Middle frontal gyrus (tissue), 1 donor: ENCODE data around the gene RNU6-9.
"Not testable (repeated sequence)": the region's sequence is repeated elsewhere in the genome, so short reads cannot be mapped to it uniquely, and the experiment has no call there.

Experiments used
- DNase-seq: peaks from one replicate; pipeline ENCODE4 v3.0.0-alpha.2; 2015; ENCODE audit warnings: low spot score; ENCODE audit errors: extremely low spot score

Gene RNU6-9

DNA sequence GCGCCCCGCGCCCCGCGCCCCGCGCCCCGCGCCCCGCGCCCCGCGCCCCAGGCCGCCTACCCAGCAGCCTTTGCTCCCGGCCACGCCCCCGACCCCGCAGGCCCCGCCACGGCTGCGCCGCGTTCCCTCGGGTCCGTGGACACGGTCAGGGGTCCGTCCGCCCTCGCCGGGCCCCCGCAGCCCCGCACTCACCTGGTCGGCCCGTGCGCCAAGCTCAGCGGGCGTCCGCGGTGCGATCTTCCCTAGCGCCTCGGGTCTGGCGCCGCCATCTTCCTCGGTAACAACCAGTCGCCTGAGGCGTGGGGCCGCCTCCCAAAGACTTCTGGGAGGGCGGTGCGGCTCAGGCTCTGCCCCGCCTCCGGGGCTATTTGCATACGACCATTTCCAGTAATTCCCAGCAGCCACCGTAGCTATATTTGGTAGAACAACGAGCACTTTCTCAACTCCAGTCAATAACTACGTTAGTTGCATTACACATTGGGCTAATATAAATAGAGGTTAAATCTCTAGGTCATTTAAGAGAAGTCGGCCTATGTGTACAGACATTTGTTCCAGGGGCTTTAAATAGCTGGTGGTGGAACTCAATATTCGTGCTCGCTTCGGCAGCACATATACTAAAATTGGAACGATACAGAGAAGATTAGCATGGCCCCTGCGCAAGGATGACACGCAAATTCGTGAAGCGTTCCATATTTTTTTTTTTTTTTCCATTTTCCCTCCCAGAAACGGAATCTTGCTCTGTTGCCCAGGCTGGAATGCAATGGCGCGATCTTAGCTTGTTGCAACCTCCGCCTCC, at the start of gene RNU6-9, which contains the start of gene MED16:
Gene RNU6-9 (plus strand): TSS at position 591 of the 796 bp plus-strand sequence.
Gene MED16 (minus strand): TSS at position 294 of the 796 bp plus-strand sequence. CDS start 2,056 bp downstream, outside the sequence.
- peak; percentile 87 for DNase-seq

GRCh38 chr19:843836-844545, 49.3 kb upstream of the RNU6-9 start:
- DNase-seq, result no peak

DNA sequence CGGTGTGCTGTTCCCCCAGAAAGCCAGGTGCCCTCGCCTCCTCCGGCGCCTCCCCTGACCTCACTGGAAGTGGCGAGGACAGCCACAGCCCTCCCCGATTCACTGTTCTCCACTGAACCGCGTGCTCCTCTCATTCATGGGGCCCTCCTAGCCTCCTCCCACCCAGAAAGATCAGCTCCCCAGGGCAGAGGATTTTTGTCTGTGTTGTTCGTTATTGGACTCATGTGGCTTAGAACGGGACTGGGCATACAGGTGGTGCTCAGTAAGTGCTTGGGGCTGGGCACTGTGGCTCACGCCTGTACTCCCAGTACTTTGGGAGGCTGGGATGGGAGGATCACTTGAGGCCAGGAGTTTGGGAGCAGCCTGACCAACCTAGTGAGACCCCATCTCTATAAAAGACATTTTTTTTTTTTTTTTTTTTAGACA, 48.7 kb upstream of the RNU6-9 start:
- no peak for DNase-seq

- no peak for DNase-seq
Measured at GRCh38 chr19:845707-846521, 47.4 kb upstream of the RNU6-9 start.

- DNase-seq, result no peak
Measured at GRCh38 chr19:848386-848921, 44.8 kb upstream of the RNU6-9 start.

GRCh38 chr19:849195-849594, 44.1 kb upstream of the RNU6-9 start:
- DNase-seq, result not testable (repeated sequence)

DNA sequence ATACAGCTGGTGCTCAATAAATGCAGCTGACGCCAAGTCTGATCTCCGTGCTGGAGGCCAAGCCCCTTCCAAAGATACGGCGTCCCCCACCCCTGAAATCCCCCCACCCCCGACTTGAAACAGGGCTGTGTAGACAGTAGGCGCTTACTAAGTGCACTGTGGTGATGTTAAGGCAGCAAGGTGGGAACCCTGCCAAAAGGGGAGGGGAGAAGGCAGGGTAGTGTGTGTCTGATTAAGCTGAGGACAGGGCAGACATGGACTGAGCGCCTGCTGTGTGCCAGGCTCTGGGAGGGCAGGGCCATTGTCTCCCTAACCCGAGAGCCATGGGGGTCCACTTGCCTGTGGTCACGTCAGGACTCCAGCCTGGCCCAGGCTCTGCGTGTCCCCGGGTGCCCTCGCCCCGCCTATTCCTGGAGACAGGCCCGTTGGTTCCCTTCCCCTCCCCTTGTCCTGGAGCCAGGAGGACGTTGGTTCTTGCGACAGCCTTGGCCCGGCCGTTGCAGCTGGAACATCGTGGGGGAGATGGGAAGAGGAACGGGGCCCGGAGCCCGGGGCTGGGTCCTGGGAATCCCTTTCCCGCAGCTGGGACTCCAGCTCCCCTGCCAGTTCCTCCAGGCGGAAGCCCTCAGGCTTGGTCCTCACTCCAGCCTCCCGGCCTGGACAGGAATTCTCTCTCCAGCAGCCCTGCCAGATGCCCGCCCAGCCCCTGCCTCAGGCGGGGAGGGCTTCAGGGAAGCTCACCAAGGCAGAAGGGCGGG, 42.9 kb upstream of the RNU6-9 start:
- DNase-seq, result no peak

DNA sequence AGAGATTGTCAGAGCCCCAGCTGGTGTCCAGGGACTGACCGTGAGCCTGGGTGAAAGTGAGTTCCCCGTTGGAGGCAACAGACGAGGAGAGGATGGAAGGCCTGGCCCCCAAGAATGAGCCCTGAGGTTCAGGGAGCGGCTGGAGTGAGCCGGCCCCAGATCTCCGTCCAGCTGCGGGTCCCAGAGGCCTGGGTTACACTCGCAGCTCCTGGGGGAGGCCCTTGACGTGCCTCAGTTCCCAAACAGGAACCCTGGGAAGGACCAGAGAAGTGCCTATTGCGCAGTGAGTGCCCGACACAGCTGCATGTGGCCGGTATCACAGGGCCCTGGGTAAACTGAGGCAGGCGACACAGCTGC, 42.3 kb upstream of the RNU6-9 start:
- DNase-seq, result no peak

- no peak for DNase-seq
Measured at GRCh38 chr19:852136-853013, 40.9 kb upstream of the RNU6-9 start, which contains the start of gene ELANE. Gene ELANE, plus strand, starts transcription at chr19:852303. Its CDS starts 26 bp downstream, at chr19:852329.

DNA sequence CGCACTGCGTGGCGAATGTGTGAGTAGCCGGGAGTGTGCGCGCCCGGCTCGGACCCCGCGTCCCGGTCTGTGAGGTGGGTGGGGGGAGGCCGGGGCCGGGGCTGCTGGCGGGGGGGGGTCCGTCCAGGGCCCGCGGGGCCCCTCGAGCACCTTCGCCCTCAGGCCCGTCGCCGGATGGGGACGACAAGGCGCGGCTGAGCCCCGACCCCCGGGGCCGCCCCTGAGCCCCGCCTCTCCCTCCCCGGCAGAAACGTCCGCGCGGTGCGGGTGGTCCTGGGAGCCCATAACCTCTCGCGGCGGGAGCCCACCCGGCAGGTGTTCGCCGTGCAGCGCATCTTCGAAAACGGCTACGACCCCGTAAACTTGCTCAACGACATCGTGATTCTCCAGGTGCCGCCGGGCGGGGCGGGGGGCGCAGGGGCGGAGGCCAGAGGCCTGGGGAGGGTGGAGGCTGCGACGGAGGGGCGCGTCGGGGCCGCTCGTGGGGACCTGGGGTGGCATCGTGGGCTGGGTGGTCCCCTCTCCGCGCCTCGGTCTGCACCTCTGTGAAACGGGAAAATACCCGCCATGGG, 40.2 kb upstream of the RNU6-9 start:
- DNase-seq, result no peak

GRCh38 chr19:853614-854220, 39.6 kb upstream of the RNU6-9 start:
- not testable (repeated sequence) for DNase-seq

DNA sequence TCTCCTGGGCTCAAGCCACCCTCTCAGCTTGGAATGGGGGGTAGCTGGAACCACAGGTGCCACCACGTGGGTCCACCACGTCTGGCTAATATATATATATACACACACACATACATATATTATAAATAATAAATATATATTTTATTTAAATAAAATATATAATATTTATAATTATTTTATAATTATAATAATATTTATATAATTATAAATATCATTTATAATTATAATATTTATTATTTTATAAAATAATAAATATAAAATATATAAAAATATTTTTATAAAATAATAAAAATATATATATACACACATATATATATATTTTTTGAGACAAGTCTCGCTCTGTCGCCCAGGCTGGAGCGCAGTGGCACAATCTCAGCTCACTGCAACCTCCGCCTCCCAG, 38.7 kb upstream of the RNU6-9 start:
- no peak for DNase-seq

DNA sequence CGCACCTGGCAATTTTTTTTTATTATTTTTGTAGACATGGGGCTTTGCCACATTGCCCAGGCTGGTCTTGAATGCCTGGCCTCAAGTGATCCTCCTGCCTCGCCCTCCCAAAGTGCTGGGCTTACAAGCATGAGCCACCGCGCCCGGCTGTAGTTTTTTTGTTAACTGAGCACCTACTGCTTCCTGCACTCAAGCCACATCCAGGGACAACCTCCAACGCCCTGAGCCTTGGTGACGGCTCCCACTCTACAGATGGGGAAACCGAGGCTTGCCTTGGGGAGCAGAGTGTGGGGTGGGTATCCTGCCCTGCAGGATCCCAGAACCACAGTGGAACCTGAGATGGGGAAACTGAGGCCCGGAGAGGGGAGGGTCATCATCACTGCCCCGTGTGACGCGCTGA, 38.1 kb upstream of the RNU6-9 start:
- DNase-seq, result no peak

DNA sequence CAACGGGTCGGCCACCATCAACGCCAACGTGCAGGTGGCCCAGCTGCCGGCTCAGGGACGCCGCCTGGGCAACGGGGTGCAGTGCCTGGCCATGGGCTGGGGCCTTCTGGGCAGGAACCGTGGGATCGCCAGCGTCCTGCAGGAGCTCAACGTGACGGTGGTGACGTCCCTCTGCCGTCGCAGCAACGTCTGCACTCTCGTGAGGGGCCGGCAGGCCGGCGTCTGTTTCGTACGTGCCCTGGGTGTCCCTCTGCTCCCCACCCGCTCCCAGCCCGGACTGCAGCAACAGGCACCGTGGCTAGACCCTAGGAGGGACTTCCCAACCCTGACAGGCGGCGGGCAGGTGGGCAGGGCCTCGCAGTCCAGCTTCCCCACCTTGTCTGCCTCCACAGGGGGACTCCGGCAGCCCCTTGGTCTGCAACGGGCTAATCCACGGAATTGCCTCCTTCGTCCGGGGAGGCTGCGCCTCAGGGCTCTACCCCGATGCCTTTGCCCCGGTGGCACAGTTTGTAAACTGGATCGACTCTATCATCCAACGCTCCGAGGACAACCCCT, 37.6 kb upstream of the RNU6-9 start:
- no peak for DNase-seq

GRCh38 chr19:858284-858683, 35.0 kb upstream of the RNU6-9 start:
- DNase-seq, result no peak

DNA sequence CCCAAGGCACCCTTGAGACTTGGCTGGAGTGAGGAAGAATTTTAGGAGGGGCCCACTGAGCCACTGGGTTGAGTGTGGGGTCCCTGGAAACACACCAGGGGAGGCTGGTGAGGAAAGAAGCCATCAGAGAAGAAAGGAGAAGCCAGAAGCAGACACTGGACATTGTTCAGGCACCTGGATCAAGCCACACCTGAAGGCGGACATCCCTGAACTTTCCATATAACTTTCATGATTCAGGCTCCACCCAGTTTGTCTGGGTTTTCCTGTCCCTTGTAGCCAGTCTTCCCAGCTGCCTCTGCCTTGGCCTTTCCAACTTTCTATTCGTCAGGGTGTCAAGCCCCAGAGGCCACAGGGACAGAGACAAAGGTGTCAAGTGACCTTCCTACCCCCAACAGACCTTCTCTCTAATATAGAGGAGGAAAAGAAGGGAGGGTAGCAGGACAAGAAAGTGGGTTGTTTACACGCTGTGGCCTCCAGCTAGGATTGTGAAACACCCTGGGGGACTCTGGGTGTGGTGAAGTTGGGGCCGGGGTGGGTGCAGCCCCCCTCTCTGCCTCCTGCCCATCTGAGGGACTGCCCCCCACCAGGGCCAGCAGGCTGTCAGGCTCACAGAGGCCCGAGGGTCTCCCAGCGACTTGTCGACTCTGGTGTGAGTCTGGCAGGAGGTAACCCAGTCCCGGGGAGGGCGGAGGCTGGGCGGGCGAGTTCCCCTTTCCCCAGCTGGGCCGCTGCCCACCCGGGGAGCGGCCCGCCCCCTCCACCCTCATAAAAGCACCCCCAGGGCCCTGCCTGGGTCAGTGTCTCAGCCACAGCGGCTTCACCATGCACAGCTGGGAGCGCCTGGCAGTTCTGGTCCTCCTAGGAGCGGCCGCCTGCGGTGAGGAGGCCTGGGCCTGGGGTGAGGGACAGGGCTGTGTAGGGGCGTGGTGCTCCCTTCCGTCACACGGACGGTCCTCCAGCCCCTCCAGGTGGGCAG, 34.1 kb upstream of the RNU6-9 start, which contains the start of gene CFD:
Gene CFD (plus strand): TSS at position 797 of the 976 bp plus-strand sequence. CDS start 26 bp downstream, at position 823.
- DNase-seq, result no peak

DNA sequence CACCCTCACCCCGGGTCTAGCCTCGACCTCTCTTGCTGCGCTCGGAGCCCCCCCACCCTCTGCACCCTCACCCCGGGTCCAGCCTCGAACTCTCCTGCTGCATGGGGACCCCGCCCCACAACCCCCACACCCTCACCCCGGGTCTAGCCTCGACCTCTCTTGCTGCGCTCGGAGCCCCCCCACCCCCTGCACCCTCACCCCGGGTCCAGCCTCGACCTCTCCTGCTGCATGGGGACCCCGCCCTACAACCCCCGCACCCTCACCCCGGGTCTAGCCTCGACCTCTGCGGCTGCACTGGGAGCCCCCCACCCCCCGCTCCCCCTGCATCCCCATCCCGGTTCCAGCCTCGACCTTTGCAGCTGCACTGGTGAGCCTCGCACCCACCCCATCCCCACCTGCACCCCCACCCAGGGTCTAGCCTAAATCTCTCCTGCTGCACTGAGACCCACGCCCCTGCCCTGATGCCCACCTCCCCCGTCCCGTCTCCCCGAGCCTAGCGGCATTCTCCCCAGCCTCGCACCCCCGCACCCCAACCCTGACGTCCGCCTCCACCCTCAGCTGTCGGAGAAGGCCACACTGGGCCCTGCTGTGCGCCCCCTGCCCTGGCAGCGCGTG, 32.0 kb upstream of the RNU6-9 start:
- DNase-seq, result no peak
